GM12878 (cell line): ENCODE measurements around the gene NBR1. TPM values are rescaled to one million over a fixed set of nuclear protein-coding genes. Genes with fewer than 3 reads are reported as not detected.

Experiments used
- ATAC-seq: fragments of 200-7000 bp; cut with Tn5 transposase; 3 replicates; pipeline ENCODE4 v1.9.1; 2020; ENCODE audit warnings: mild to moderate bottlenecking, moderate library complexity
- BruUV-seq: library from RNA; stranded (reverse); fragments of 400-500 nt; replicated peaks from 2 replicates; lab custom pipeline; 2021; lab: Mats Ljungman, UMichigan
- CTCF ChIA-PET: fragments of 300-600 bp; sonication (Branson Sonifier 250); formaldehyde crosslinking; extraction: SDS; loops from one replicate; lab custom pipeline; 2021; ENCODE audit warnings: inconsistent platforms; lab: Yijun Ruan, JAX
- POLR2A ChIA-PET: fragments of 350-600 bp; formaldehyde crosslinking; extraction: SDS; loops from one replicate; lab custom pipeline; 2021; ENCODE audit warnings: inconsistent platforms; lab: Charles Lee
- RAD21 ChIA-PET: fragments of 300-600 bp; sonication (Branson Sonifier 250); formaldehyde crosslinking; loops from one replicate; lab custom pipeline; 2023; ENCODE audit warnings: antibody characterized with exemption; ENCODE audit not compliant: unreplicated experiment; lab: Charles Lee
- SMC1A ChIA-PET: fragments of 300-600 bp; sonication (Branson Sonifier 250); formaldehyde crosslinking; loops from one replicate; lab custom pipeline; 2023; ENCODE audit not compliant: unreplicated experiment, uncharacterized antibody; lab: Charles Lee
- DNase-seq: peaks from one replicate; pipeline ENCODE4 v3.0.0-alpha.2; 2011; ENCODE audit warnings: low read depth, low spot score
- FAIRE-seq: peaks from 3 replicates; lab custom pipeline; 2011; peaks lifted over from hg19 to GRCh38; lab: Jason Lieb, UNC
- H2AFZ ChIP-seq: 2 replicates; pipeline ENCODE4 v1.6.0; 2011; ENCODE audit warnings: low read depth, low read length, control low read depth; ENCODE audit not compliant: control insufficient read depth
- H3K27ac ChIP-seq: 2 replicates; pipeline ENCODE4 v1.5.1; 2011; ENCODE audit warnings: control low read depth; ENCODE audit not compliant: control insufficient read depth, insufficient read depth
- H3K27me3 ChIP-seq, 2 experiments: replicated peaks in 1 of 2; 2 replicates each; pipeline versions ENCODE4 v1.6.0 to v1.6.1; 2011; ENCODE audit warnings: low read length in 1 of 2; ENCODE audit not compliant: control insufficient read depth in 2 of 2, insufficient read depth in 2 of 2
- H3K36me3 ChIP-seq, 2 experiments: 2 replicates each; pipeline ENCODE4 v1.5.1; 2011; ENCODE audit warnings: low read length in 1 of 2; ENCODE audit not compliant: control insufficient read depth in 2 of 2, insufficient read depth in 2 of 2
- H3K4me1 ChIP-seq: 2 replicates; pipeline ENCODE4 v1.6.1; 2011; ENCODE audit warnings: mild to moderate bottlenecking, low read length, moderate library complexity, mixed read lengths; ENCODE audit not compliant: control insufficient read depth, insufficient read depth
- H3K4me2 ChIP-seq: 2 replicates; pipeline ENCODE4 v1.6.0; 2011; ENCODE audit warnings: control low read depth; ENCODE audit not compliant: control insufficient read depth, insufficient read depth
- H3K4me3 ChIP-seq: fragments of 200-600 bp; sonication (generic); 2 replicates; pipeline ENCODE4 v1.5.1; 2016
- H3K79me2 ChIP-seq: 2 replicates; pipeline ENCODE4 v1.6.0; 2011; ENCODE audit warnings: low read length; ENCODE audit not compliant: control insufficient read depth, insufficient read depth
- H3K9ac ChIP-seq: 2 replicates; pipeline ENCODE4 v1.8.0; 2011; ENCODE audit warnings: low read length, control low read depth, mixed read lengths; ENCODE audit not compliant: control insufficient read depth, insufficient read depth
- H3K9me3 ChIP-seq: replicated peaks from 3 replicates; pipeline ENCODE4 v1.5.1; 2011; ENCODE audit warnings: mild to moderate bottlenecking, low read length; ENCODE audit not compliant: control insufficient read depth, insufficient read depth
- H4K20me1 ChIP-seq: 2 replicates; pipeline ENCODE4 v1.6.0; 2011; ENCODE audit not compliant: control insufficient read depth, insufficient read depth
- ASH2L ChIP-seq: fragments of 300-600, 200-600 bp; sonication (generic); IDR thresholded peaks from 2 replicates; pipeline ENCODE4 v1.6.1; 2017; ENCODE audit warnings: low read depth, mild to moderate bottlenecking, borderline replicate concordance
- BACH1 ChIP-seq: fragments of 450-650 bp; IDR thresholded peaks from 2 replicates; pipeline ENCODE4 v1.6.1; 2017; ENCODE audit warnings: mild to moderate bottlenecking, borderline replicate concordance
- BRCA1 ChIP-seq: IDR thresholded peaks from 2 replicates; pipeline ENCODE4 v1.6.1; 2011; ENCODE audit warnings: low read depth, low read length, improper control_type of control experiment
- CREM ChIP-seq: IDR thresholded peaks from 2 replicates; pipeline ENCODE4 v1.6.1; 2014; ENCODE audit warnings: antibody characterized with exemption, low read depth
- GATAD2B ChIP-seq: fragments of 450-650 bp; conservative IDR thresholded peaks from 2 replicates; pipeline ENCODE4 v1.6.1; 2017; ENCODE audit warnings: low read depth, mild to moderate bottlenecking, moderate library complexity
- HDAC6 ChIP-seq: fragments of 200-600 bp; sonication (generic); IDR thresholded peaks from one replicate; pipeline ENCODE4 v1.8.0; 2017; ENCODE audit warnings: antibody characterized with exemption; ENCODE audit not compliant: unreplicated experiment
- HDGF ChIP-seq: fragments of 450-650 bp; IDR thresholded peaks from 2 replicates; pipeline ENCODE4 v1.6.1; 2016; ENCODE audit warnings: antibody characterized with exemption
- JUND ChIP-seq: IDR thresholded peaks from 2 replicates; pipeline ENCODE4 v1.6.1; 2012; ENCODE audit warnings: low read depth, mild to moderate bottlenecking, low read length, improper control_type of control experiment, moderate library complexity
- KLF5 ChIP-seq: fragments of 450-650 bp; IDR thresholded peaks from 2 replicates; pipeline ENCODE4 v1.6.1; 2014; ENCODE audit warnings: mild to moderate bottlenecking; ENCODE audit not compliant: partially characterized antibody
- NBN ChIP-seq: fragments of 450-650 bp; IDR thresholded peaks from 2 replicates; pipeline ENCODE4 v1.6.1; 2016
- NR2F1 ChIP-seq: fragments of 450-650 bp; conservative IDR thresholded peaks from 2 replicates; pipeline ENCODE4 v1.6.1; 2017; ENCODE audit warnings: mild to moderate bottlenecking
- PAX5 ChIP-seq: IDR thresholded peaks from 2 replicates; pipeline ENCODE4 v1.6.1; 2011; ENCODE audit warnings: low read depth, low read length, borderline replicate concordance
- POU2F2 ChIP-seq: IDR thresholded peaks from 3 replicates; pipeline ENCODE4 v1.6.1; 2011; ENCODE audit warnings: low read depth, mild to moderate bottlenecking, low read length, borderline replicate concordance
- RFX5 ChIP-seq: IDR thresholded peaks from 2 replicates; pipeline ENCODE4 v1.6.1; 2011; ENCODE audit warnings: low read depth, low read length, improper control_type of control experiment
- SIN3A ChIP-seq: IDR thresholded peaks from 2 replicates; pipeline ENCODE4 v1.6.1; 2012; ENCODE audit warnings: low read depth, low read length, improper control_type of control experiment
- TCF3 ChIP-seq: IDR thresholded peaks from 2 replicates; pipeline ENCODE4 v1.6.1; 2012; ENCODE audit warnings: low read depth, mild to moderate bottlenecking, low read length, borderline replicate concordance; ENCODE audit not compliant: insufficient read depth
- WRNIP1 ChIP-seq: IDR thresholded peaks from 2 replicates; pipeline ENCODE4 v1.6.1; 2011; ENCODE audit warnings: low read depth, low read length, improper control_type of control experiment, borderline replicate concordance
- ZNF274 ChIP-seq: IDR thresholded peaks from one replicate; pipeline ENCODE4 v1.8.0; 2011; ENCODE audit not compliant: insufficient read length, insufficient read depth
- ZZZ3 ChIP-seq: IDR thresholded peaks from 2 replicates; pipeline ENCODE4 v1.6.1; 2011; ENCODE audit warnings: low read depth; ENCODE audit not compliant: control insufficient read depth, insufficient read length
- WGBS: methylation state at CpG from one replicate; pipeline ENCODE4 v1.1.6; 2016; ENCODE audit warnings: low lambda C conversion rate; ENCODE audit not compliant: insufficient replicate concordance, insufficient coverage; ENCODE audit errors: missing lambda C conversion rate; 5-methylcytosine and 5-hydroxymethylcytosine counted together
- in situ Hi-C: fragments of 300-500 bp; cut with MboI; formaldehyde crosslinking; loops from 9 replicates; pipeline ENCODE4 v1.14.3; 2018; ENCODE audit warnings: mixed read lengths
- intact Hi-C: fragments of 100-400 bp; cut with micrococcal nuclease; formaldehyde crosslinking; loops from one replicate; pipeline ENCODE4 v1.14.2; 2022; ENCODE audit not compliant: unreplicated experiment
- polyA plus RNA-seq, 11 experiments: library from polyadenylated mRNA; depleted of rRNA in 4 of 11; unstranded in 6 of 11; stranded (reverse) in 5 of 11; fragments of >200 nt; fragmentation: Nextera tagmentation in 4 of 11; fragmentation: Illumina TruSeq in 1 of 11; extraction: Ambion mirVana in 4 of 11; extraction: Trizol in 1 of 11; gene quantifications; 1 replicate in 1 of 11; 2 replicates in 10 of 11; pipeline versions ENCODE4 v1.2.1 to v1.2.3, GENCODE V29; 2011 to 2016; ENCODE audit warnings: inconsistent platforms in 2 of 11, missing spikeins in 2 of 11, low read depth in 1 of 11
- total RNA-seq, 4 experiments: library from RNA; depleted of rRNA in 3 of 4; stranded (reverse); fragments of >200 nt in 3 of 4; fragmentation: Illumina TruSeq in 1 of 4; extraction: Trizol in 1 of 4; gene quantifications; 2 replicates each; pipeline versions ENCODE4 v1.2.1 to v1.2.3, GENCODE V29; 2013 to 2021
- TF ChIP-seq, protein P1 (sequence below): fragments of 450-650 bp; formaldehyde crosslinking; IDR thresholded peaks from 2 replicates; pipeline ENCODE4 v1.4.0; 2022; ENCODE audit warnings: mild to moderate bottlenecking, moderate library complexity
- TF ChIP-seq, protein P2 (sequence below): fragments of 450-650 bp; IDR thresholded peaks from 2 replicates; pipeline ENCODE4 v1.6.1; 2016; ENCODE audit warnings: mild to moderate bottlenecking

The NBR1 gene
- total and polyA plus RNA-seq, 10 of the 15 experiments (the other 5 are each of a cell fraction or from before 2014, with no cell fraction given): 3.5 to 55.2 (median 28.2) TPM

DNA sequence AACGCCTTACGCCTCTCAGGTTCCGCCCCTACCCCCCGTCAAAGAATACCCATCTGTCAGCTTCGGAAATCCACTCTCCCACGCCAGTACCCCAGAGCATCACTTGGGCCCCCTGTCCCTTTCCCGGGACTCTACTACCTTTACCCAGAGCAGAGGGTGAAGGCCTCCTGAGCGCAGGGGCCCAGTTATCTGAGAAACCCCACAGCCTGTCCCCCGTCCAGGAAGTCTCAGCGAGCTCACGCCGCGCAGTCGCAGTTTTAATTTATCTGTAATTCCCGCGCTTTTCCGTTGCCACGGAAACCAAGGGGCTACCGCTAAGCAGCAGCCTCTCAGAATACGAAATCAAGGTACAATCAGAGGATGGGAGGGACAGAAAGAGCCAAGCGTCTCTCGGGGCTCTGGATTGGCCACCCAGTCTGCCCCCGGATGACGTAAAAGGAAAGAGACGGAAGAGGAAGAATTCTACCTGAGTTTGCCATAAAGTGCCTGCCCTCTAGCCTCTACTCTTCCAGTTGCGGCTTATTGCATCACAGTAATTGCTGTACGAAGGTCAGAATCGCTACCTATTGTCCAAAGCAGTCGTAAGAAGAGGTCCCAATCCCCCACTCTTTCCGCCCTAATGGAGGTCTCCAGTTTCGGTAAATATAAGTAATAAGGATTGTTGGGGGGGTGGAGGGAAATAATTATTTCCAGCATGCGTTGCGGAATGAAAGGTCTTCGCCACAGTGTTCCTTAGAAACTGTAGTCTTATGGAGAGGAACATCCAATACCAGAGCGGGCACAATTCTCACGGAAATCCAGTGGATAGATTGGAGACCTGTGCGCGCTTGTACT, 45.7 kb upstream of the NBR1 start, which contains the start of gene BRCA1:
Gene BRCA1, minus strand, starts transcription at position 232 of the 834 bp plus-strand sequence. CDS start 1,268 bp downstream, outside the sequence.
- peaks cover 5% of the 10 kb centered on the region for H3K4me1 ChIP-seq
- H3K27me3 ChIP-seq: no peaks in the 10 kb centered on the region
- intact Hi-C loops: loop anchor here (1.0 kb wide), 1 partner anchor 46 kb away; the partner anchor contains the start of gene NBR1
- WGBS: 7% methylated on average over 38 of the region's 38 CpGs
- FAIRE-seq (peak; percentile 100), ATAC-seq (peak; percentile 99), DNase-seq (peak; percentile 96)
- H3K36me3 ChIP-seq: no peaks in the 10 kb centered on the region
- H4K20me1 ChIP-seq: no peaks in the 10 kb centered on the region
- in situ Hi-C loops: no loop called here
- peak within 1 kb of the TSS; percentile 79 for H3K4me2 ChIP-seq
- H3K27ac ChIP-seq: peak within 1 kb of the TSS; percentile 88
- ChIA-PET CTCF (interaction anchor here (0.7 to 1.1 kb wide), 2 partner anchors 83 to 101 kb away, joined by 3 read pairs; no protein-coding TSS in a partner anchor), POLR2A (interaction anchor here (0.5 to 1.0 kb wide), 7 partner anchors 46 to 544 kb away, joined by 3 to 7 read pairs (median 3); partner anchors contain the start of gene NBR1), SMC1A (interaction anchor here (0.7 to 1.9 kb wide), 4 partner anchors 43 to 101 kb away, joined by 3 to 6 read pairs (median 3); no protein-coding TSS in a partner anchor), RAD21 (interaction anchor here (0.7 kb wide), 1 partner anchor 44 kb away, joined by 3 read pairs; no protein-coding TSS in a partner anchor)
- H3K9me3 ChIP-seq: no peaks in the 10 kb centered on the region; the same call in 2 of the 3 replicates
- peak within 1 kb of the TSS; percentile 85 for H3K9ac ChIP-seq
- no TSS peak for BruUV-seq
- H3K79me2 ChIP-seq: peaks cover 28% of the 10 kb centered on the region
- H2AFZ ChIP-seq: peak within 1 kb of the TSS; percentile 91
- peak within 1 kb of the TSS; percentile 95 for H3K4me3 ChIP-seq
- TF ChIP-seq TCF3: no peak
- TF ChIP-seq JUND: no peak
- no peak for TF ChIP-seq HDGF
- TF ChIP-seq HDAC6: no peak
- TF ChIP-seq SIN3A: peak; percentile 99
- peak; percentile 98 for TF ChIP-seq CREM
- no peak for TF ChIP-seq BACH1
- TF ChIP-seq PAX5: no peak
- TF ChIP-seq GATAD2B: no peak
- TF ChIP-seq ZZZ3: no peak
- TF ChIP-seq, protein P1, sequence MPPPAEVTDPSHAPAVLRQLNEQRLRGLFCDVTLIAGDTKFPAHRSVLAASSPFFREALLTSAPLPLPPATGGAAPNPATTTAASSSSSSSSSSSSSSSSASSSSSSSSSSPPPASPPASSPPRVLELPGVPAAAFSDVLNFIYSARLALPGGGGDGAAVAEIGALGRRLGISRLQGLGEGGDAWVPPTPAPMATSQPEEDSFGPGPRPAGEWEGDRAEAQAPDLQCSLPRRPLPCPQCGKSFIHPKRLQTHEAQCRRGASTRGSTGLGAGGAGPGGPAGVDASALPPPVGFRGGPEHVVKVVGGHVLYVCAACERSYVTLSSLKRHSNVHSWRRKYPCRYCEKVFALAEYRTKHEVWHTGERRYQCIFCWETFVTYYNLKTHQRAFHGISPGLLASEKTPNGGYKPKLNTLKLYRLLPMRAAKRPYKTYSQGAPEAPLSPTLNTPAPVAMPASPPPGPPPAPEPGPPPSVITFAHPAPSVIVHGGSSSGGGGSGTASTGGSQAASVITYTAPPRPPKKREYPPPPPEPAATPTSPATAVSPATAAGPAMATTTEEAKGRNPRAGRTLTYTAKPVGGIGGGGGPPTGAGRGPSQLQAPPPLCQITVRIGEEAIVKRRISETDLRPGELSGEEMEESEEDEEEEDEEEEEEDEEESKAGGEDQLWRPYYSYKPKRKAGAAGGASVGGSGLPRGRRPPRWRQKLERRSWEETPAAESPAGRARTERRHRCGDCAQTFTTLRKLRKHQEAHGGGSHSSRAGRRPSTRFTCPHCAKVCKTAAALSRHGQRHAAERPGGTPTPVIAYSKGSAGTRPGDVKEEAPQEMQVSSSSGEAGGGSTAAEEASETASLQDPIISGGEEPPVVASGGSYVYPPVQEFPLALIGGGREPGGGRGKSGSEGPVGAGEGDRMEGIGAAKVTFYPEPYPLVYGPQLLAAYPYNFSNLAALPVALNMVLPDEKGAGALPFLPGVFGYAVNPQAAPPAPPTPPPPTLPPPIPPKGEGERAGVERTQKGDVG (CRISPR knock-in tag): no peak
- TF ChIP-seq POU2F2: no peak
- no peak; the same call in 1 of the 2 replicates for TF ChIP-seq RFX5
- peak; percentile 67 for TF ChIP-seq NBN
- TF ChIP-seq NR2F1: peak; percentile 55
- TF ChIP-seq ASH2L: no peak
- peak; percentile 63 for TF ChIP-seq KLF5
- no peak for TF ChIP-seq ZNF274
- no peak for TF ChIP-seq BRCA1
- TF ChIP-seq, protein P2, sequence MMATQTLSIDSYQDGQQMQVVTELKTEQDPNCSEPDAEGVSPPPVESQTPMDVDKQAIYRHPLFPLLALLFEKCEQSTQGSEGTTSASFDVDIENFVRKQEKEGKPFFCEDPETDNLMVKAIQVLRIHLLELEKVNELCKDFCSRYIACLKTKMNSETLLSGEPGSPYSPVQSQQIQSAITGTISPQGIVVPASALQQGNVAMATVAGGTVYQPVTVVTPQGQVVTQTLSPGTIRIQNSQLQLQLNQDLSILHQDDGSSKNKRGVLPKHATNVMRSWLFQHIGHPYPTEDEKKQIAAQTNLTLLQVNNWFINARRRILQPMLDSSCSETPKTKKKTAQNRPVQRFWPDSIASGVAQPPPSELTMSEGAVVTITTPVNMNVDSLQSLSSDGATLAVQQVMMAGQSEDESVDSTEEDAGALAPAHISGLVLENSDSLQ: peak; percentile 66
- no peak for TF ChIP-seq WRNIP1
